ENCODE results near the gene DGLUCY.
"Not testable (repeated sequence)": the region's sequence is repeated elsewhere in the genome, so short reads cannot be mapped to it uniquely, and the experiment has no call there.

DGLUCY gene, protein sequence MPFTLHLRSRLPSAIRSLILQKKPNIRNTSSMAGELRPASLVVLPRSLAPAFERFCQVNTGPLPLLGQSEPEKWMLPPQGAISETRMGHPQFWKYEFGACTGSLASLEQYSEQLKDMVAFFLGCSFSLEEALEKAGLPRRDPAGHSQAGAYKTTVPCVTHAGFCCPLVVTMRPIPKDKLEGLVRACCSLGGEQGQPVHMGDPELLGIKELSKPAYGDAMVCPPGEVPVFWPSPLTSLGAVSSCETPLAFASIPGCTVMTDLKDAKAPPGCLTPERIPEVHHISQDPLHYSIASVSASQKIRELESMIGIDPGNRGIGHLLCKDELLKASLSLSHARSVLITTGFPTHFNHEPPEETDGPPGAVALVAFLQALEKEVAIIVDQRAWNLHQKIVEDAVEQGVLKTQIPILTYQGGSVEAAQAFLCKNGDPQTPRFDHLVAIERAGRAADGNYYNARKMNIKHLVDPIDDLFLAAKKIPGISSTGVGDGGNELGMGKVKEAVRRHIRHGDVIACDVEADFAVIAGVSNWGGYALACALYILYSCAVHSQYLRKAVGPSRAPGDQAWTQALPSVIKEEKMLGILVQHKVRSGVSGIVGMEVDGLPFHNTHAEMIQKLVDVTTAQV

DNA sequence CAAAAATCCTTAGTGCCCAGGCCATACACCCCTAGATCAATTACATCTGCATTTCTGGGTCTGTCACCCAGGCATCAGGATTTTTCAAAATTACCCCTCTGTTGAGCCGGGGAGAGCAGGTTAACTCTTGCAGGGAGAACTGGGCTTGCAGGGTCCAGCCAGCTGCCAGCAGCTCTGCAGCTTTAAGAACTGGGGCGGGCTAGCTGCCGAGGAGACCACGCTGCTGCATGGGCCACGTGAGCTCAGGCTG is at the start of gene DGLUCY:
Gene DGLUCY (plus strand): TSS at position 245 of the 250 bp plus-strand sequence. CDS start 46,222 bp downstream, outside the sequence.
- in situ Hi-C loops (cut with MboI; ENCODE audit: low sequenced_read_pairs) = no loop called here

DNA sequence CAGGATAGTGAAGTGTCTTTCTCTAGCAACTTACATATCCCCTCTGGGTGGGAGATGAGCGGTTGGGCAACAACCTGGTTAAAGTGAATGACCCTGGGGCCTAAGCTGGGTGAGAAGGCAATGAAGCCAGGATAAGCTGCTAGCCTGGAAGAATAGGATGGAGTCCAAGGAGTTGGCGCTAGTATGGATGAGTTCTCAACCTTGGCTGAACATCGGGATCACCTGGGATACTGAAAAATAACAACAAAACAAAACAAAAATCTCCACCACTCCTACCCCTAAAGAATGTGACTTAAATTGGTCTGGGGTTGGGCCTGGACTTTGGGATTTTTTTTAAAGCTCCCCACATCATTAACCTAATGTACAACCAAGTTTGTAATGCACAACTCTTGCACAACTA is 48.6 kb upstream of the DGLUCY start:
- in situ Hi-C loops (cut with MboI; ENCODE audit: low sequenced_read_pairs) = no loop called here

DNA sequence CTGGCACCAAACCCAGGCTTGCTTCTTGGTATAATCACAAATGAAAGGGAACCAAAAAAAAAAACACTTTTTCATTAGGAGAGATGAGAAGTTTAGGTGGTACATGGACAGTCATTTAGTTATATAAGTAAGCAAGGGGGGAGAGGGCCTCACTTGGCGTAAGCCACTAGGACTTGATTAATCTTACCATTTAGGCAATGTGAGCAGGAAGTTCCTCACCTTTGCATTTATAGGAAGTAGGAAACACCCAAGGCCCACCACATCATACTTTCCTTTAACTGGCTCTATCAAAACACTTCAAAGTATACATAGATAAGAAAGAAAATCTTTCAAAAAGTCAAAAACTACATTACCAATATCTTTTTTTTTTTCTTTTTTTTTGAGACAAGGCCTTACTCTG is 46.7 kb upstream of the DGLUCY start:
- in situ Hi-C loops (cut with MboI; ENCODE audit: low sequenced_read_pairs) = no loop called here

DNA sequence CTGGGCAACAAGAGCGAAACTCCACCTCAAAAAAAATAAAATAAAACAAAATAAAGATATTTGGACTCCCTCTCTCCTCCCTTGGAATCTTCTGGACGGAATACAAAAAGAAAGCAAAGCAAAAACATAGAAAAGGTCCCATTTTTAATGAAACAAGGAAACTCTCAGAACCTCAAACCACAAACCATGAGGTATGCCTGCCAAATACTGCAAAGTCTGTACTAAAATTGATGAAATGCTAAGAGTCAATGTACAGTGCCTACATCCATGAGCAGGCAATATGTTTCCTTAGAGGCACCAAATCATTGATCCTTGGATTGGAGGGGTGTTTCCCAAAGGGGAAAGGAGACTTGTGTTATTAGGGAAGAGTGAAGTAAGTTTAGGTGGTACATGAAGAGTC is 45.2 kb upstream of the DGLUCY start:
- in situ Hi-C loops (cut with MboI; ENCODE audit: low sequenced_read_pairs) = no loop called here

DNA sequence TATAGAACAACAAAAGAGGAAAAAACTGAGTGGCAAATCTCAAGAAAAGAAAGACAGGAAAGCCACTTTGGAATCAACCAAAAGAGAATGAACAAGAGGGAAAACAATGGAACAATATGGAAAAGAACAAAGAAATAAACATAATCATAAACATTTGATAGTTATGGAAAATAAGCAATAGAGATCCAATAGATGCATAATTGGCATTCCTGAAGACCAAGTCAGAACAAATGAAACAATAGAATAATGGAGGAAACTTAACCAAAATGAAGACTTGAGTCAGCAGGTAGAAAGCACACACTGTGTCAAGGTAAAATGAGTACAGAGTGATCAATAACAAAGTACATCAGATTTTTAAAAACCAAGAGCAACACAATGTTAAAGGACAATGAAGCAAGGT is 43.3 kb upstream of the DGLUCY start:
- in situ Hi-C loops (cut with MboI; ENCODE audit: low sequenced_read_pairs) = no loop called here

DNA sequence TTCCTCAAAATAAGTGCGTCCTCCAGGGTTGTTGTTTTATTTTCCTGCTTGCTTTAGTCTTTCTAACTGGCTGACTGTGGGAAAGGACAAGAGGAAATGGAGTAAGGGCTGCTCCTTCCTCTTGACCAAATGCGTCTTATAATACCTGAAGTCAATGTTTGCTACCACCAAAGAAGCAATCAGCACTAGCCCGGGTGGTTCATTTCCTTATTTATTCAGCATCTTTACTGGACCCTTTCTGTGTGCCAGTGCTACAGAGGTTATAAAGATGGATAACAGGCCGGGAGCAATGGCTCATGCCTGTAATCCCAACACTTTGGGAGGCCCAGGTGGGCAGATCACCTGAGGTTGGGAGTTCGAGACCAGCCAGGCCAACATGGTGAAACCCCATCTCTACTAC is 38.3 kb upstream of the DGLUCY start:
- in situ Hi-C loops (cut with MboI; ENCODE audit: low sequenced_read_pairs) = no loop called here

DNA sequence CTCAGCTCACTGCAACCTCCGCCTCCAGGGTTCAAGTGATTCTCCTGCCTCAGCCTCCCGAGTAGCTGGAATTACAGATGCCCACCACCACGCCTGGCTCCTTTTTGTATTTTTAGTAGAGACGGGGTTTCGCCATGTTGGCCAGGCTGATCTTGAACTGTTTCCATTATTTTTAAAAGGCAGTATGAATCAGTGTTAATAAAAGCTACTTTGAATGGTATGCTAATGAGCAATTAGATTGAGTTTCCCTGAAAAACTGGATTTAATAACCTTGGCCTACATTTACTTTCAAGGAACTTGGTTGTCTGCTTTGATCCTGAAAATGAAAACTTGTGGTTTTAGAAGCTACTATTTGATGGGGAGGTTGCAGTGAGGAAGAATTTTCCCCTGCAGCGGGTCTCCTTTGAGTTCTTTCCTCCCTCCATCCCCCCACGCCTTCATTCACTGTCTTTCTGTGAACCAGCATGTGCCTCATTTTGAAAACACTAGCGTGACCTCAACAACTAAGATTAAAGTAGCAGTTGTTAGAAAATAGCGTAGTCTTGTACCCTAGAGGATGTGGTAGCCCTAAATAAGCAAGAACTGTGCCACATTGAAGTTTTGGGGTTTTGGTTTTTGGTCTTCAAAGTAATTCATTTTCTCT is 35.7 kb upstream of the DGLUCY start:
- in situ Hi-C loops (cut with MboI; ENCODE audit: low sequenced_read_pairs) = no loop called here

GRCh38 chr14:91080071-91080470 is 33.8 kb upstream of the DGLUCY start:
- in situ Hi-C loops (cut with MboI; ENCODE audit: low sequenced_read_pairs) = no loop called here

DNA sequence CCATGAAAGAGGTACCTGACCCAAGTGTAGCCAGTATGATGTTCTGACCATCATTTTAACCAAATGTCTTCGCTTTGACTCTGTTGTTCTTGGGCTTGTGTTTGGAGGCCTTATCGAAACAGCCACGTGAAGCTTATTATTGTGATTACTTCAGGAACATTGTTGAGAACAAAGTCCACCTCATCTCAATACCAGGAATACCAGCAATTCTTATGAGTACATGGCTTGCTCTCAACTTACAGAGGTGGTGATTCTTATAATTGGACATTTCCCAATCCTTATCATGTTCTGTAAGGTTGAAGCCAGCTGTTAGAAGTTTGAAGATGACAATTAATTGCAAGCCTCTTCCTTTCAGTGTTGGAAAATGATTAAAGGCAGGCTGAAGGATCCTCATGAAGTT is 31.6 kb upstream of the DGLUCY start:
- in situ Hi-C loops (cut with MboI; ENCODE audit: low sequenced_read_pairs) = no loop called here

DNA sequence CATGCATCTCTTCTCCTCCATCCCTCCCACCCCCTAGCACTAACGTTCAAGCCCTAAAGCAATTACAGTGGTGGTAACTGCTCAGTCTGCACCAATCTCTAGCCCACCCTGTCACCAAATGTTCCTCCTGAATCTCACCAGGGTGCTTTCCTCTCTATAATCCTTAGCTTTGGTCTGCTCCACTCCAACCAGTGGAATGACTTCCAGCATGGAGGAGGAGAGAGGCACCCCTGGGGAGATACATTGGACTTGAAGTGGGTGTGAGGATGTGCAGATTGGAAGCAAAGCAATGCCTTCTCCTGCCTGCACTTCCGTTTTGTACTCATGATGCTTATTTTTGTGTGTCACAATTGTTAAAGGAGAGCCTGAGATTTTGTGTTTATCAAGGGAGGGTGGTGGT is 29.4 kb upstream of the DGLUCY start:
- in situ Hi-C loops (cut with MboI; ENCODE audit: low sequenced_read_pairs) = no loop called here

DNA sequence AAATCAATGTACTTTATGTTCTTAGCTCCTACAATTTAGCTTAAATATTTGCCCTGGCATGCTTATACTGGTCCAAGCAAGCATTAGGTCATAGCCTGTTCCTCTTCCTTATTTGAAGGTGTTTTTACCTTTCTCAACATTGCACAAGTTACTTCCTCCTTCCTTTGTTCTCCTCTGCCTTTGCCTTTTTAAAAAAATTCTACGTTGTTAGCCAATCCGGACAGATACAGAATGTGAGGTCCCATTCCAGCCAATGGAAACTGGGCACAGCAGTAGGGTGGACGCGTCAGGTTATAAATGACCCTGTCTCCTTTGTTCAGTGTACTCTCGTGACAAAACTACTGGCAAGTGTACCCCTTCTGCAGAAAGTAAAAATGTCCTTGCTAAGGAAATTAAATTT is 26.4 kb upstream of the DGLUCY start:
- in situ Hi-C loops (cut with MboI; ENCODE audit: low sequenced_read_pairs) = not testable (repeated sequence)

- in situ Hi-C loops (cut with MboI; ENCODE audit: low sequenced_read_pairs) = no loop called here
Observed at GRCh38 chr14:91088585-91089235, 25.2 kb upstream of the DGLUCY start.

- in situ Hi-C loops (cut with MboI; ENCODE audit: low sequenced_read_pairs) = no loop called here
Observed at GRCh38 chr14:91089958-91090535, 23.8 kb upstream of the DGLUCY start.

DNA sequence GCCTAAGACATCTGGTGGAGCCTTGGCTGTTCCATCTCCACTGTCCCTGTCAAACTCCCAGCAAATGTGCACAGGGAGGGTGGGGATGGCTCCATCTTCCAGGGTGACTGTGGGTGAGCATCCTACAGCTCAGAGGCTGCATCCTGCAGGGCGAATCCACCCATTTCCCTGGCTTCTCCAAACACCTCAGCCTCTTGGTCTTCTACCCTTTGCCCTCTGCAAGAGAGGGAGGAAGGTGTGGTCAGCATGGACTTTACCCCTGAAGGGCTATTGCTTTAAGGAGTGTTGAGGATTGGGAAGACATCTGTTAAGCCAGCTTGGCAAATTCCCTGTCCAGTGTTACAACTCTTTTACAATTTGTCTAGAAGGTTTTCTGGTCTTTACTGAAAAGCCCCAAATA is 23.1 kb upstream of the DGLUCY start:
- in situ Hi-C loops (cut with MboI; ENCODE audit: low sequenced_read_pairs) = no loop called here

GRCh38 chr14:91092073-91092472 is 21.8 kb upstream of the DGLUCY start:
- in situ Hi-C loops (cut with MboI; ENCODE audit: low sequenced_read_pairs) = no loop called here

DNA sequence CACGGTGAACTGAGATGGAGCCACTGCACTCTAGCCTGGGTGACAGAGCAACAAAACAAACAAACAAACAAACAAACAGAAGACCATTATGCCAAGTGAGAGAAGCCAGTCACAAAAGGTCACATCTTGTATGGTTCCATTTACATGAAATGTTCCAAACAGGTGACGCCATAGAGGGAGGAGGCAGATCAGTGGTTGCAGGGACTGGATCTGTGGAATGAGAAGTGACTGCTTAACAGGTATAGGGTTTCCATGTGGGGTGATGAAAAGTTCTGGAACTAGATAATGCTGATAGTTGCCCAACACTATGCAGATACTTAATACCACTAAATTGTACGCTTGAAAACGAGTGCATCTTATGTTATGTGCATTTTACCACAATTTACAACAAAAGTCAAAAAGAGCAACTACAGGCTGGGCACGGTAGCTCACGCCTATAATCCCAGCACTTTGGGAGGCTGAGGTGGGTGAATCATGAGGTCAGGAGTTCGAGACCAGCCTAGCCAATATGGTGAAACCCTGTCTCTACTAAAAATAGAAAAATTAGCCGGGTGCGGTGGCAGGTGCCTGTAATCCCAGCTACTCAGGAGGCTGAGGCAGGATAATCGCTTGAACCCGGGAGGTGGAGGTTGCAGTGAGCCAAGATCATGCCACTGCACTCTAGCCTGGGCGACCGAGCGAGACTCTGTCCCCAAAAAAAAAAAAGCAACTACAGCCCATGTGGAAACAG is 20.0 kb upstream of the DGLUCY start:
- in situ Hi-C loops (cut with MboI; ENCODE audit: low sequenced_read_pairs) = not testable (repeated sequence)

GRCh38 chr14:91094772-91095171 is 19.1 kb upstream of the DGLUCY start:
- in situ Hi-C loops (cut with MboI; ENCODE audit: low sequenced_read_pairs) = no loop called here

DNA sequence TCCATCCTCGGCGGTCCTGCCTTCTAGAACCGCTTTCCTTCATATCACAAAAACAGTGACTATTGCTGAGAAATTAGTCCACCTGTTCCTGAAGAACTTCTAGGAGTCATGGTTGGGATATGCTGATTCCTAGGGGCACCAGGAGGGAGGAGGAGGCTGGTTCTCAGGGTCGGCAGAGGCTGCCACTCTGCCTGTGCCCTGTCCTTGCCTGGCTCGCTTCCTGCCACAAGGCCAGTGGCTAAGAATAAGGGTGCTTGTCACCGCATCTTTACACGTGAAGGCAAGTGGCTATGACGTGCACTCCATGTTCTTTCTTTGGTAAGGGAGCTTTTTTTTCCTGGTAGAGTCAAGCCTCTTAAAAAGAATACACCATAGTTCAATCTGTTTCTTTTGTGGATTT is 18.7 kb upstream of the DGLUCY start:
- in situ Hi-C loops (cut with MboI; ENCODE audit: low sequenced_read_pairs) = no loop called here

- in situ Hi-C loops (cut with MboI; ENCODE audit: low sequenced_read_pairs) = not testable (repeated sequence)
Observed at GRCh38 chr14:91097657-91098056, 16.2 kb upstream of the DGLUCY start.

DNA sequence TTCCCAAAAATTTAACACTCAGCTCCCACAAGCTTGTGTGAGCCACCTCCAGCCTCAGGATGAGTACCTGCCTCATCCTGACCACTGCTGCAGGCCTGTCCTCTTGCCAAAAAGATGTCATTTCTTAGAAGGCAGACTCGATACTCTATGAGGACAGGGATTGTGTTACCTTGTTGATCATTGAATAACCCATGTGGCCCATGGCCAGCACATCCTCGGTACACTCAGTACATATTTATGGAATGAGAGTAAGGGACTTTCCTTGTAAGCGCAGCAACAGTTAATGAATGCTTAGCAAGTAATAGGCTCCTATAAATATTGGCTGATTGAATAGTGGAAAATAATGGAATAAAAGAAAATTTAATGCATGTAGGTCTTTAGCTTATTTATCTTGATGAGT is 15.3 kb upstream of the DGLUCY start:
- in situ Hi-C loops (cut with MboI; ENCODE audit: low sequenced_read_pairs) = no loop called here

- in situ Hi-C loops (cut with MboI; ENCODE audit: low sequenced_read_pairs) = no loop called here
Observed at GRCh38 chr14:91100102-91100501, 13.8 kb upstream of the DGLUCY start.

Data from hTERT RPE-1 (cell line).